ENCODE data around the gene CHAC2. TPM values are rescaled to one million over a fixed set of nuclear protein-coding genes. Genes with fewer than 3 reads are reported as not detected.

CHAC2 gene
- total and polyA plus RNA-seq, 2 experiments from 2014 or later, result 17.9 to 25.8 TPM

- Mint-ChIP-seq H3K27me3 (ENCODE audit: insufficient read depth, low read depth, poor library complexity) (no peaks in the 10 kb centered on the region), H3K4me1 (peaks cover 3% of the 10 kb centered on the region; the same call in 1 of the 3 replicates), H3K27ac (no peak overlapping the region), H3K36me3 (ENCODE audit: low read depth) (peaks cover 8% of the 10 kb centered on the region; the same call in 2 of the 3 replicates), H3K9me3 (no peaks in the 10 kb centered on the region), H3K4me3 (no peak overlapping the region)
- no peaks in the 10 kb centered on the region for H3F3A ChIP-seq (replicated peaks; ENCODE audit: low read depth)
- H4K20me1 ChIP-seq (replicated peaks; ENCODE audit: insufficient read depth), result no peaks in the 10 kb centered on the region
- no peak overlapping the region for H3K4me3 ChIP-seq
- H3K27me3 ChIP-seq (ENCODE audit: insufficient read depth), result no peaks in the 10 kb centered on the region
- ATAC-seq, result no peak
- no peaks in the 10 kb centered on the region for H3K4me1 ChIP-seq (ENCODE audit: insufficient read depth)
- H2AFZ ChIP-seq, result no peak overlapping the region
- DNase-seq (ENCODE audit: low spot score), result no peak
- no peaks in the 10 kb centered on the region for H3K79me2 ChIP-seq (replicated peaks; ENCODE audit: insufficient read depth)
- H3K36me3 ChIP-seq (ENCODE audit: insufficient read depth), result no peaks in the 10 kb centered on the region
- TF ChIP-seq EZH2phosphoT487 (IDR thresholded peaks at IDR 0.05; ENCODE audit: unreplicated experiment), result no peak
- TF ChIP-seq NANOG (IDR thresholded peaks at IDR 0.05; ENCODE audit: borderline replicate concordance), result no peak
- TF ChIP-seq CREB1 (CRISPR knock-in tag; IDR thresholded peaks at IDR 0.05; ENCODE audit: low read depth), result no peak
- TF ChIP-seq, protein P1, sequence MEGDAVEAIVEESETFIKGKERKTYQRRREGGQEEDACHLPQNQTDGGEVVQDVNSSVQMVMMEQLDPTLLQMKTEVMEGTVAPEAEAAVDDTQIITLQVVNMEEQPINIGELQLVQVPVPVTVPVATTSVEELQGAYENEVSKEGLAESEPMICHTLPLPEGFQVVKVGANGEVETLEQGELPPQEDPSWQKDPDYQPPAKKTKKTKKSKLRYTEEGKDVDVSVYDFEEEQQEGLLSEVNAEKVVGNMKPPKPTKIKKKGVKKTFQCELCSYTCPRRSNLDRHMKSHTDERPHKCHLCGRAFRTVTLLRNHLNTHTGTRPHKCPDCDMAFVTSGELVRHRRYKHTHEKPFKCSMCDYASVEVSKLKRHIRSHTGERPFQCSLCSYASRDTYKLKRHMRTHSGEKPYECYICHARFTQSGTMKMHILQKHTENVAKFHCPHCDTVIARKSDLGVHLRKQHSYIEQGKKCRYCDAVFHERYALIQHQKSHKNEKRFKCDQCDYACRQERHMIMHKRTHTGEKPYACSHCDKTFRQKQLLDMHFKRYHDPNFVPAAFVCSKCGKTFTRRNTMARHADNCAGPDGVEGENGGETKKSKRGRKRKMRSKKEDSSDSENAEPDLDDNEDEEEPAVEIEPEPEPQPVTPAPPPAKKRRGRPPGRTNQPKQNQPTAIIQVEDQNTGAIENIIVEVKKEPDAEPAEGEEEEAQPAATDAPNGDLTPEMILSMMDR (conservative IDR thresholded peaks at IDR 0.05; ENCODE audit: low read depth in 2 of 2), result no peak
- TF ChIP-seq POLR2AphosphoS5 (IDR thresholded peaks at IDR 0.05; ENCODE audit: low read depth), result no peak
- TF ChIP-seq EZH2 (IDR thresholded peaks at IDR 0.05; ENCODE audit: low read depth, unreplicated experiment), result no peak
- TF ChIP-seq STAT1 (IDR thresholded peaks at IDR 0.05; ENCODE audit: unreplicated experiment), result no peak
- TF ChIP-seq, protein P2, sequence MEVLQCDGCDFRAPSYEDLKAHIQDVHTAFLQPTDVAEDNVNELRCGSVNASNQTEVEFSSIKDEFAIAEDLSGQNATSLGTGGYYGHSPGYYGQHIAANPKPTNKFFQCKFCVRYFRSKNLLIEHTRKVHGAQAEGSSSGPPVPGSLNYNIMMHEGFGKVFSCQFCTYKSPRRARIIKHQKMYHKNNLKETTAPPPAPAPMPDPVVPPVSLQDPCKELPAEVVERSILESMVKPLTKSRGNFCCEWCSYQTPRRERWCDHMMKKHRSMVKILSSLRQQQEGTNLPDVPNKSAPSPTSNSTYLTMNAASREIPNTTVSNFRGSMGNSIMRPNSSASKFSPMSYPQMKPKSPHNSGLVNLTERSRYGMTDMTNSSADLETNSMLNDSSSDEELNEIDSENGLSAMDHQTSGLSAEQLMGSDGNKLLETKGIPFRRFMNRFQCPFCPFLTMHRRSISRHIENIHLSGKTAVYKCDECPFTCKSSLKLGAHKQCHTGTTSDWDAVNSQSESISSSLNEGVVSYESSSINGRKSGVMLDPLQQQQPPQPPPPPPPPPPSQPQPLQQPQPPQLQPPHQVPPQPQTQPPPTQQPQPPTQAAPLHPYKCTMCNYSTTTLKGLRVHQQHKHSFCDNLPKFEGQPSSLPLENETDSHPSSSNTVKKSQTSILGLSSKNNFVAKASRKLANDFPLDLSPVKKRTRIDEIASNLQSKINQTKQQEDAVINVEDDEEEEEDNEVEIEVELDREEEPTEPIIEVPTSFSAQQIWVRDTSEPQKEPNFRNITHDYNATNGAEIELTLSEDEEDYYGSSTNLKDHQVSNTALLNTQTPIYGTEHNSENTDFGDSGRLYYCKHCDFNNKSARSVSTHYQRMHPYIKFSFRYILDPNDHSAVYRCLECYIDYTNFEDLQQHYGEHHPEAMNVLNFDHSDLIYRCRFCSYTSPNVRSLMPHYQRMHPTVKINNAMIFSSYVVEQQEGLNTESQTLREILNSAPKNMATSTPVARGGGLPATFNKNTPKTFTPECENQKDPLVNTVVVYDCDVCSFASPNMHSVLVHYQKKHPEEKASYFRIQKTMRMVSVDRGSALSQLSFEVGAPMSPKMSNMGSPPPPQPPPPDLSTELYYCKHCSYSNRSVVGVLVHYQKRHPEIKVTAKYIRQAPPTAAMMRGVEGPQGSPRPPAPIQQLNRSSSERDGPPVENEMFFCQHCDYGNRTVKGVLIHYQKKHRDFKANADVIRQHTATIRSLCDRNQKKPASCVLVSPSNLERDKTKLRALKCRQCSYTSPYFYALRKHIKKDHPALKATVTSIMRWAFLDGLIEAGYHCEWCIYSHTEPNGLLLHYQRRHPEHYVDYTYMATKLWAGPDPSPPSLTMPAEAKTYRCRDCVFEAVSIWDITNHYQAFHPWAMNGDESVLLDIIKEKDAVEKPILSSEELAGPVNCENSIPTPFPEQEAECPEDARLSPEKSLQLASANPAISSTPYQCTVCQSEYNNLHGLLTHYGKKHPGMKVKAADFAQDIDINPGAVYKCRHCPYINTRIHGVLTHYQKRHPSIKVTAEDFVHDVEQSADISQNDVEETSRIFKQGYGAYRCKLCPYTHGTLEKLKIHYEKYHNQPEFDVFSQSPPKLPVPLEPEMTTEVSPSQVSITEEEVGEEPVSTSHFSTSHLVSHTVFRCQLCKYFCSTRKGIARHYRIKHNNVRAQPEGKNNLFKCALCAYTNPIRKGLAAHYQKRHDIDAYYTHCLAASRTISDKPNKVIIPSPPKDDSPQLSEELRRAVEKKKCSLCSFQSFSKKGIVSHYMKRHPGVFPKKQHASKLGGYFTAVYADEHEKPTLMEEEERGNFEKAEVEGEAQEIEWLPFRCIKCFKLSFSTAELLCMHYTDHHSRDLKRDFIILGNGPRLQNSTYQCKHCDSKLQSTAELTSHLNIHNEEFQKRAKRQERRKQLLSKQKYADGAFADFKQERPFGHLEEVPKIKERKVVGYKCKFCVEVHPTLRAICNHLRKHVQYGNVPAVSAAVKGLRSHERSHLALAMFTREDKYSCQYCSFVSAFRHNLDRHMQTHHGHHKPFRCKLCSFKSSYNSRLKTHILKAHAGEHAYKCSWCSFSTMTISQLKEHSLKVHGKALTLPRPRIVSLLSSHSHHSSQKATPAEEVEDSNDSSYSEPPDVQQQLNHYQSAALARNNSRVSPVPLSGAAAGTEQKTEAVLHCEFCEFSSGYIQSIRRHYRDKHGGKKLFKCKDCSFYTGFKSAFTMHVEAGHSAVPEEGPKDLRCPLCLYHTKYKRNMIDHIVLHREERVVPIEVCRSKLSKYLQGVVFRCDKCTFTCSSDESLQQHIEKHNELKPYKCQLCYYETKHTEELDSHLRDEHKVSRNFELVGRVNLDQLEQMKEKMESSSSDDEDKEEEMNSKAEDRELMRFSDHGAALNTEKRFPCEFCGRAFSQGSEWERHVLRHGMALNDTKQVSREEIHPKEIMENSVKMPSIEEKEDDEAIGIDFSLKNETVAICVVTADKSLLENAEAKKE (CRISPR knock-in tag; IDR thresholded peaks at IDR 0.05), result no peak
- no peak for TF ChIP-seq JUNB (IDR thresholded peaks at IDR 0.05; ENCODE audit: unreplicated experiment)
- no peak for TF ChIP-seq ZNF331 (CRISPR knock-in tag; IDR thresholded peaks at IDR 0.05; ENCODE audit: low read depth)
- TF ChIP-seq, protein P3, sequence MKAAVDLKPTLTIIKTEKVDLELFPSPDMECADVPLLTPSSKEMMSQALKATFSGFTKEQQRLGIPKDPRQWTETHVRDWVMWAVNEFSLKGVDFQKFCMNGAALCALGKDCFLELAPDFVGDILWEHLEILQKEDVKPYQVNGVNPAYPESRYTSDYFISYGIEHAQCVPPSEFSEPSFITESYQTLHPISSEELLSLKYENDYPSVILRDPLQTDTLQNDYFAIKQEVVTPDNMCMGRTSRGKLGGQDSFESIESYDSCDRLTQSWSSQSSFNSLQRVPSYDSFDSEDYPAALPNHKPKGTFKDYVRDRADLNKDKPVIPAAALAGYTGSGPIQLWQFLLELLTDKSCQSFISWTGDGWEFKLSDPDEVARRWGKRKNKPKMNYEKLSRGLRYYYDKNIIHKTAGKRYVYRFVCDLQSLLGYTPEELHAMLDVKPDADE (IDR thresholded peaks at IDR 0.05), result no peak
- TF ChIP-seq REST (IDR thresholded peaks at IDR 0.05; ENCODE audit: unreplicated experiment), result no peak
- TF ChIP-seq ZNF114 (CRISPR knock-in tag; IDR thresholded peaks at IDR 0.05), result no peak
- peak overlapping the region; percentile 52; the same call in 1 of the 2 replicates for H3K27ac ChIP-seq (ENCODE audit: low read depth)
- no peaks in the 10 kb centered on the region for H3K9me2 ChIP-seq (ENCODE audit: insufficient read depth)
- H3K4me2 ChIP-seq, result no peak overlapping the region
Measured at GRCh38 chr2:53820048-53820447, 52.4 kb downstream of the CHAC2 start.
